ENCODE data around the gene CCL8.

Gene CCL8

GRCh38 chr17:34319039-34319483, at the start of gene CCL8:
CCL8 (plus strand) TSS chr17:34319435; CDS start chr17:34319502, 67 bp downstream.
- Mint-ChIP-seq H3K27me3 (peaks cover 8% of the 10 kb centered on the region), H3K9me3 (peaks cover 0 to 8% of the 10 kb centered on the region in 2 donors), H3K27ac (peak within 1 kb of the TSS; percentile 42 to 81), H3K4me3 (no peak within 1 kb of the TSS), H3K4me1 (no peaks in the 10 kb centered on the region)
- ATAC-seq (no peak), DNase-seq (no peak)

GRCh38 chr17:34269969-34270368, 49.3 kb upstream of the CCL8 start, which contains the start of gene CCL7:
CCL7 (plus strand) TSS chr17:34270221; CDS start chr17:34270291, 70 bp downstream.
- Mint-ChIP-seq H3K27ac (no peak within 1 kb of the TSS), H3K27me3 (peaks cover 72% of the 10 kb centered on the region), H3K4me3 (no peak within 1 kb of the TSS), H3K4me1 (no peaks in the 10 kb centered on the region), H3K9me3 (no peaks in the 10 kb centered on the region)
- DNase-seq (no peak), ATAC-seq (no peak)

- Mint-ChIP-seq H3K27ac (no peak overlapping the region), H3K9me3 (no peaks in the 10 kb centered on the region), H3K4me3 (no peak overlapping the region), H3K4me1 (no peaks in the 10 kb centered on the region), H3K27me3 (peaks cover 68% of the 10 kb centered on the region)
- DNase-seq: no peak
- ATAC-seq: no peak
These were observed 43.4 kb upstream of the CCL8 start for GRCh38 chr17:34275881-34276280.

- ATAC-seq (no peak), DNase-seq (no peak)
- Mint-ChIP-seq H3K27me3 (peaks cover 68% of the 10 kb centered on the region), H3K27ac (no peak overlapping the region), H3K9me3 (no peaks in the 10 kb centered on the region), H3K4me3 (no peak overlapping the region), H3K4me1 (no peaks in the 10 kb centered on the region)
These were observed 42.4 kb upstream of the CCL8 start for GRCh38 chr17:34276826-34277225.

GRCh38 chr17:34283571-34283970, 35.7 kb upstream of the CCL8 start:
- peaks cover 57% of the 10 kb centered on the region for H3K27me3 Mint-ChIP-seq
- ATAC-seq: no peak

GRCh38 chr17:34285286-34285792, 33.9 kb upstream of the CCL8 start, which contains the start of gene CCL11:
CCL11 (plus strand) TSS chr17:34285742; CDS start chr17:34285809, 67 bp downstream.
- peak within 1 kb of the TSS in 1 of 2 donors; percentile 11 for H3K27ac Mint-ChIP-seq
- H3K4me3 Mint-ChIP-seq: no peak within 1 kb of the TSS
- no peaks in the 10 kb centered on the region for H3K9me3 Mint-ChIP-seq
- DNase-seq: no peak
- H3K4me1 Mint-ChIP-seq: no peaks in the 10 kb centered on the region
- no peak for ATAC-seq
- H3K27me3 Mint-ChIP-seq: peaks cover 47% of the 10 kb centered on the region

More at GRCh38 chr17:34283571-34283970, 35.7 kb upstream of the CCL8 start:
- no peaks in the 10 kb centered on the region for H3K9me3 Mint-ChIP-seq
- no peak overlapping the region for H3K4me3 Mint-ChIP-seq
- no peaks in the 10 kb centered on the region for H3K4me1 Mint-ChIP-seq
- no peak for DNase-seq
- no peak overlapping the region for H3K27ac Mint-ChIP-seq

GRCh38 chr17:34287875-34288274, 31.4 kb upstream of the CCL8 start:
- peaks cover 27% of the 10 kb centered on the region for H3K27me3 Mint-ChIP-seq

GRCh38 chr17:34290586-34290985, 28.6 kb upstream of the CCL8 start:
- no peak overlapping the region for H3K27ac Mint-ChIP-seq
- no peaks in the 10 kb centered on the region for H3K4me1 Mint-ChIP-seq
- no peak for ATAC-seq
- no peak for DNase-seq
- H3K9me3 Mint-ChIP-seq: no peaks in the 10 kb centered on the region
- H3K27me3 Mint-ChIP-seq: peaks cover 23% of the 10 kb centered on the region
- no peak overlapping the region for H3K4me3 Mint-ChIP-seq

More at GRCh38 chr17:34287875-34288274, 31.4 kb upstream of the CCL8 start:
- DNase-seq: no peak
- H3K27ac Mint-ChIP-seq: no peak overlapping the region
- H3K4me3 Mint-ChIP-seq: no peak overlapping the region
- H3K9me3 Mint-ChIP-seq: no peaks in the 10 kb centered on the region
- no peak for ATAC-seq
- no peaks in the 10 kb centered on the region for H3K4me1 Mint-ChIP-seq

GRCh38 chr17:34291721-34292348, 27.4 kb upstream of the CCL8 start:
- Mint-ChIP-seq H3K4me3 (no peak overlapping the region), H3K27me3 (peaks cover 16% of the 10 kb centered on the region), H3K9me3 (no peaks in the 10 kb centered on the region), H3K4me1 (no peaks in the 10 kb centered on the region), H3K27ac (peak overlapping the region in 1 of 2 donors; percentile 27)
- ATAC-seq (peak; percentile 28), DNase-seq (no peak)

- H3K27me3 Mint-ChIP-seq: peaks cover 29% of the 10 kb centered on the region
- DNase-seq: no peak
- H3K9me3 Mint-ChIP-seq: peaks cover 0 to 3% of the 10 kb centered on the region in 2 donors
- H3K4me3 Mint-ChIP-seq: no peak overlapping the region
- no peak for ATAC-seq
- H3K27ac Mint-ChIP-seq: no peak overlapping the region
- no peaks in the 10 kb centered on the region for H3K4me1 Mint-ChIP-seq
These were observed 20.2 kb upstream of the CCL8 start for GRCh38 chr17:34299027-34299426.

- Mint-ChIP-seq H3K27me3 (peaks cover 29% of the 10 kb centered on the region), H3K4me1 (no peaks in the 10 kb centered on the region), H3K4me3 (no peak overlapping the region), H3K9me3 (peaks cover 0 to 3% of the 10 kb centered on the region in 2 donors), H3K27ac (no peak overlapping the region)
- ATAC-seq (no peak), DNase-seq (no peak)
These were observed 19.2 kb upstream of the CCL8 start for GRCh38 chr17:34299956-34300577.

- Mint-ChIP-seq H3K4me3 (no peak overlapping the region), H3K27ac (no peak overlapping the region), H3K4me1 (no peaks in the 10 kb centered on the region), H3K9me3 (peaks cover 0 to 3% of the 10 kb centered on the region in 2 donors), H3K27me3 (peaks cover 29% of the 10 kb centered on the region)
- peak; percentile 70 for ATAC-seq
- peak in 1 of 2 donors; percentile 12 for DNase-seq
These were observed 18.4 kb upstream of the CCL8 start for GRCh38 chr17:34300652-34301370.

GRCh38 chr17:34301986-34302385, 17.2 kb upstream of the CCL8 start:
- DNase-seq: no peak
- peaks cover 29% of the 10 kb centered on the region for H3K27me3 Mint-ChIP-seq
- H3K27ac Mint-ChIP-seq: no peak overlapping the region
- no peak for ATAC-seq
- H3K4me1 Mint-ChIP-seq: peaks cover 2% of the 10 kb centered on the region
- peaks cover 0 to 3% of the 10 kb centered on the region in 2 donors for H3K9me3 Mint-ChIP-seq
- no peak overlapping the region for H3K4me3 Mint-ChIP-seq

GRCh38 chr17:34302636-34303035, 16.6 kb upstream of the CCL8 start:
- Mint-ChIP-seq H3K4me1 (peaks cover 8% of the 10 kb centered on the region), H3K27ac (no peak overlapping the region), H3K27me3 (peaks cover 30% of the 10 kb centered on the region), H3K9me3 (peaks cover 0 to 3% of the 10 kb centered on the region in 2 donors), H3K4me3 (no peak overlapping the region)
- ATAC-seq (no peak), DNase-seq (no peak)

- H3K27me3 Mint-ChIP-seq: peaks cover 30% of the 10 kb centered on the region
- no peak for DNase-seq
- no peak for ATAC-seq
- no peak overlapping the region for H3K4me3 Mint-ChIP-seq
- H3K27ac Mint-ChIP-seq: no peak overlapping the region
- no peaks in the 10 kb centered on the region for H3K9me3 Mint-ChIP-seq
- peaks cover 10% of the 10 kb centered on the region for H3K4me1 Mint-ChIP-seq
These were observed 15.6 kb upstream of the CCL8 start for GRCh38 chr17:34303606-34304005.
